BE2C (cell line): ENCODE data around the gene FRY.

Source experiments
- DNase-seq: peaks from one replicate; pipeline ENCODE4 v3.0.0-alpha.2; 2020
- H3K27me3 ChIP-seq: fragments of 250-450 bp; sonication (Bioruptor Pico); 2 replicates; pipeline ENCODE4 v1.5.1; 2020; ENCODE audit warnings: mild to moderate bottlenecking
- H3K36me3 ChIP-seq: fragments of 250-450 bp; sonication (Bioruptor Pico); 2 replicates; pipeline ENCODE4 v1.5.1; 2020; ENCODE audit warnings: mild to moderate bottlenecking
- H3K4me1 ChIP-seq: fragments of 250-450 bp; sonication (Bioruptor Pico); 2 replicates; pipeline ENCODE4 v1.5.1; 2020
- H3K4me3 ChIP-seq: 2 replicates; pipeline ENCODE4 v1.5.1; 2011; ENCODE audit warnings: low read depth, low read length
- H3K9me3 ChIP-seq: fragments of 250-450 bp; sonication (Bioruptor Pico); 2 replicates; pipeline ENCODE4 v1.5.1; 2020
- TF ChIP-seq, protein P1 (sequence below): IDR thresholded peaks from 2 replicates; pipeline ENCODE4 v1.5.1; 2012; ENCODE audit warnings: mild to moderate bottlenecking, low read depth, low read length

The FRY gene

DNA sequence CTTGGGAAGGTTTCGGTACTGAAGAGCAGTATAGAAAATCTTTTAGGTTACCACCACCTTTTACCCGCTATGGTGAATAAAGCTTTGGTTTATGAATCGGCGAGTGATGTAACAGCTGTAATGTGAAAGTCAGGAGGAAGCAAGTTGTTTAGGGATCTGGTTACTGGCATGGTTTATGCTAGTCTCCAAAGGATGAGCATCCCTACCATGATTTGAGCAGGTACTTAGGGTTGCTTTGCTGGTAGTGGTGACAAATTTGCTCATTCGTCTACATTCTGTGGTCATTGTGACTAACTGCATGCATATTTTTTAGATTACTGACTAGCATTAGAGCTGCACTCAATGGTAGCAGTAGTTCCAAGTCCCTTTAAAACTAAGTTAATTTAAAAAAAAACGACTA lies 104.1 kb downstream of the FRY start:
- TF ChIP-seq, protein P1, sequence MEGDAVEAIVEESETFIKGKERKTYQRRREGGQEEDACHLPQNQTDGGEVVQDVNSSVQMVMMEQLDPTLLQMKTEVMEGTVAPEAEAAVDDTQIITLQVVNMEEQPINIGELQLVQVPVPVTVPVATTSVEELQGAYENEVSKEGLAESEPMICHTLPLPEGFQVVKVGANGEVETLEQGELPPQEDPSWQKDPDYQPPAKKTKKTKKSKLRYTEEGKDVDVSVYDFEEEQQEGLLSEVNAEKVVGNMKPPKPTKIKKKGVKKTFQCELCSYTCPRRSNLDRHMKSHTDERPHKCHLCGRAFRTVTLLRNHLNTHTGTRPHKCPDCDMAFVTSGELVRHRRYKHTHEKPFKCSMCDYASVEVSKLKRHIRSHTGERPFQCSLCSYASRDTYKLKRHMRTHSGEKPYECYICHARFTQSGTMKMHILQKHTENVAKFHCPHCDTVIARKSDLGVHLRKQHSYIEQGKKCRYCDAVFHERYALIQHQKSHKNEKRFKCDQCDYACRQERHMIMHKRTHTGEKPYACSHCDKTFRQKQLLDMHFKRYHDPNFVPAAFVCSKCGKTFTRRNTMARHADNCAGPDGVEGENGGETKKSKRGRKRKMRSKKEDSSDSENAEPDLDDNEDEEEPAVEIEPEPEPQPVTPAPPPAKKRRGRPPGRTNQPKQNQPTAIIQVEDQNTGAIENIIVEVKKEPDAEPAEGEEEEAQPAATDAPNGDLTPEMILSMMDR, result no peak
- Histone ChIP-seq H3K4me3 (no peak overlapping the region), H3K36me3 (peaks cover 10% of the 10 kb centered on the region; the same call in 1 of the 2 replicates), H3K4me1 (peaks cover 2% of the 10 kb centered on the region; the same call in 1 of the 2 replicates), H3K9me3 (no peaks in the 10 kb centered on the region), H3K27me3 (no peaks in the 10 kb centered on the region)
- no peak for DNase-seq

DNA sequence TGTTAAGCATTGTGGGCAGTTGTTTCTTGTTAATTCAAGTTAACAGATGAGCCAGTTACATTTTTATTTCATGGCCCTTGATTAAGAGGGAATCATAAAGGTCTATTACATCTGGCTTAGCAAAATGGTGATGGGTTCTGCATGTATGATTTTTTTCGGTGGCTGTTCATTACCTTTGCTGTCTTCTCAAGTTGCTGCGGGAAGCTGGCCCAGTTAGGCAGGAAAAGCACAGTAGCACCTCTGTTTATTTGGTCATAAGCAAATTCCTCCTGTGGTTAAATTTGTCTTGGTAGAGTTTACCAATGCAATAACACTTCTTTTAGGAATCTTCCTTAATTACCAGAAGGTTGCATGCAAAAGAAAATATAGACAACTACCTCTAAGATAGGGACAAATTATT lies 104.5 kb downstream of the FRY start:
- Histone ChIP-seq H3K9me3 (no peaks in the 10 kb centered on the region), H3K4me1 (peaks cover 2% of the 10 kb centered on the region; the same call in 1 of the 2 replicates), H3K36me3 (peaks cover 10% of the 10 kb centered on the region; the same call in 1 of the 2 replicates), H3K4me3 (no peak overlapping the region), H3K27me3 (no peaks in the 10 kb centered on the region)
- no peak for DNase-seq
- TF ChIP-seq, protein P1, result no peak

DNA sequence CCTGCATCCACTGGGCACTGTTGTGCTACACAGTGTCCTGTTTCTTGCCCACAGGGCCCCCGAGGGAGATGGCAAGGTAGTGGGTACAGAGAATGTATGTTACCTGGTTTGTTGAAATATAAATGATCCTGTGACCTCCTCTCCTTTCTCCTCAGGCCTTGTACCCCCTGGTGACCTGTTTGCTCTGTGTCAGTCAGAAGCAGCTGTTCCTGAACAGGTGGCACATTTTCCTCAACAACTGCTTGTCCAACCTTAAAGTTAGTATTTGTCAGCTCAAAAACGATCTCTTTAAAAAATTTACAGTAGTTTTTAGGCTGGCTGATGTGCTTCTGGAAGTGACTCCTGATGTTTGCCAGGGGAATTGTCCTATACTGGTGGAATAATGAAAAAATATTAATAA lies 105.1 kb downstream of the FRY start:
- TF ChIP-seq, protein P1, result no peak
- Histone ChIP-seq H3K4me3 (no peak overlapping the region), H3K4me1 (peaks cover 2% of the 10 kb centered on the region; the same call in 1 of the 2 replicates), H3K9me3 (no peaks in the 10 kb centered on the region), H3K27me3 (no peaks in the 10 kb centered on the region), H3K36me3 (peaks cover 10% of the 10 kb centered on the region; the same call in 1 of the 2 replicates)
- no peak for DNase-seq

DNA sequence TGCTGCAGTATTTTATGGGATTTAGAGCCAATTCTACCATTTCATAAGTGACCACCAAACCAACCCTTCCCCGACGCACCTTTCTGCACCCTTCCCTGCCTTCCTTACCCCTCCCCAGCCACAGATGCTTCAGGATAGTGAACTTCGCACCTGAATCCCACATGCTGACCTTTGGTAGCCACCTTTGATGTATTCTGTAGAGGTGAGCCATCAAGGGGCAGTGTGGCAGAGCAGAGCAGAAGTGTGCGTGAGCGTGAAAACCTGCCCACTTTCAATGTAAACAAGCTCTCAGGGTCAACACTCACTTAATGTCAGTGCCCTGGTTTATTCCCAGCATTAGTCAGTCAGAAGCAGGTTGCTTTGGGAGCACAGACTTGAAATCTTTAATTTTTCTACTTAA lies 107.7 kb downstream of the FRY start:
- no peak for DNase-seq
- no peak overlapping the region for H3K4me3 ChIP-seq
- H3K9me3 ChIP-seq, result no peaks in the 10 kb centered on the region
- H3K36me3 ChIP-seq, result peaks cover 4% of the 10 kb centered on the region; the same call in 1 of the 2 replicates
- H3K4me1 ChIP-seq, result peaks cover 12% of the 10 kb centered on the region
- TF ChIP-seq, protein P1, result no peak
- no peaks in the 10 kb centered on the region for H3K27me3 ChIP-seq

DNA sequence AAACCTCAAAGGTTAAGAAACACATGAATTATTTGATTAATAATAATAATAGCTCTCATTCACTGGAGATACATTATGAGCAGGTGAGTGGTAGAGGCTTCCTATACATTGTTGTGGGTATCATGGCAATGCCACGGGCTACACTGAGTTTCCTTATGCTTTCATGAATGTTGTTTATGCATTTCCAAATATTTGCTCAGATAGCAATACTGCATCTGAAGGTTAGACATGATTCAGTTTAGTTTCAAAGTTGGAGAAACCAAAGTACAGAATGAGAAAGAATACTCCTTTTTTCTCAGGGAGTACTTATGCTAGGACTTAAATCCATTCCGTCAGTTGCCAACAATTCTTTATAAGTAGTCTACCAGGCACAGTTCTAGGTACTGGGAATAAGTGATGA lies 108.5 kb downstream of the FRY start:
- no peaks in the 10 kb centered on the region for H3K9me3 ChIP-seq
- H3K4me3 ChIP-seq, result no peak overlapping the region
- DNase-seq, result no peak
- H3K36me3 ChIP-seq, result no peaks in the 10 kb centered on the region; the same call in 1 of the 2 replicates
- TF ChIP-seq, protein P1, result no peak
- peaks cover 12% of the 10 kb centered on the region for H3K4me1 ChIP-seq
- no peaks in the 10 kb centered on the region for H3K27me3 ChIP-seq

DNA sequence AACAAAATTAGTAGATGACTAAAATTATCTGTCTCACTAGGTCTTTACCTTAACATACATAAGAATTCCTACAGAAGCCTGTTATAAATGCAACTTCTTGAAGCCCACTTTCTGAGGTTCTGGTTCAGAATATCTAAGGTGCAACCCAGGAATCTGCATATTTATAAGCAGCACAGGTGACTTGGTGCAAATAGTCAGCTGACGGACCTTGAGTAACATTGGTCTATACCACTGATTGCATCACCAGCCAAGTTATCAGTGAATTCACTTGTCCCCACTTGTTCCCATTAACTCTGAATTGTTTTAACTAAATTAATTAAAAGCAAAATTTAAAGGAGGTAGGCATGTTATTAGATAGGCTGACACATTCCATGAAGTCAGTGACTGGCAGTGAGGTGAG lies 109.9 kb downstream of the FRY start:
- H3K27me3 ChIP-seq, result no peaks in the 10 kb centered on the region
- peaks cover 12% of the 10 kb centered on the region for H3K4me1 ChIP-seq
- TF ChIP-seq, protein P1, result no peak
- H3K4me3 ChIP-seq, result no peak overlapping the region
- H3K9me3 ChIP-seq, result no peaks in the 10 kb centered on the region
- no peaks in the 10 kb centered on the region for H3K36me3 ChIP-seq
- no peak for DNase-seq
